Hematopoietic multipotent progenitor cell treated with erythropoietin and hydrocortisone succinate and interleukin-3 and kit ligand, for 4 days (in vitro differentiated cells): ENCODE measurements around the gene DLGAP1.
A peak's percentile ranks its signal among the peaks of the same experiment; 100 is the strongest.

Experiments
- DNase-seq: peaks from one replicate; pipeline ENCODE4 v3.0.0-alpha.2; 2015

DLGAP1 gene

DNA sequence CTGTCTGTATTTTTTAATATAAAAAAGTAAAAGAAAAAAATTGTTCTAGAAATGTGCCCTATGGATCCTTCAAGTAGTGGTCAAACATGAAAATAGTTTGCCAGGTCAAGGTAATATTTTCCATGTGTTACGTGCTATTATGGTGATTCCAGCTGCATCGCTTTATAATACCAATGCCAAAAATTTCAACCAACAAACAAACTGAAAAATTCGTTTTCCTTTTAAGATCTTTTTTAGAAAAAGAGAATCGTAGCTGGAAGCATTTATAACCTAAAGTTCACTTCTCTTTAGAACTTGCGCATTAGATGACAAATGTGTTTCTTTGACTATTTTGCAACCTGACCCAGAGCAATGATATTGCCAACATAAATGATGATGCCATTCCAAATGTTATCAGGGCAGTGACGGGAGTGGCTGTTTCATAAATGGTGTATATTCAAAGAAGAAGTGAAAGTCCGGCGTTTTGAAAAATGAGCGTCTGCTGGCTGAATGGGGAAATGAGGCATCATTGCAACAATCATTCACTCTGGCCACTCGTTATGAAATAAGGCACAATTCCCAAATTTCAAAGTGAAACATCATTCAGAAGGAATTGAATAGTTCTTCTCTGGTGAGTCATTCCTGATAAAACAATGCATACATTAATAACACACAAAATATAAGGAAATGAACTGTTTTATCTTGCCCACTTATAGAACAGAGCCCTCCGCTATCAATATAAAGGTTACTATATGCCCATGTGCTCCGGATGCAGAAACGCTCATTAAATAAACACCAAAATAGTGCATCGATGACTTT, 707.7 kb downstream of the DLGAP1 start:
- peak; percentile 12 for DNase-seq

DNA sequence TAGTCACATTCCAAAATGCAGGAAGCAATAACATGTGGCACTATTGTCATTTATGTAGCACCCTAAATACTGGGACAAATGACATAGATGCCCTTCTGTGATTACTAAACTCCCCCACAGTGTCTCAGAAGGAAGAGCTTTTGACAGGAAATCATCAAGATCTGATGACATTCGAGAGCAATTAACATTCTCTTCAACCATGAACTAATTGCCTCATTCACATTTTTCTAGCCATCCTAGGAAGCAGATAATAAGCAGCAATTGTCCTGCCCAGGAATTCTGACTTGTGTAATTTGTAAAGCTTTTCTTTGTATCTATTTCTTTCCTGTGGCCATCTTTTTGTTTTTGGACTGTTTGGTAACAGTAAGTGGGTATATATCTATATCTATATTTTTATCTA, 712.6 kb downstream of the DLGAP1 start:
- DNase-seq = no peak

DNA sequence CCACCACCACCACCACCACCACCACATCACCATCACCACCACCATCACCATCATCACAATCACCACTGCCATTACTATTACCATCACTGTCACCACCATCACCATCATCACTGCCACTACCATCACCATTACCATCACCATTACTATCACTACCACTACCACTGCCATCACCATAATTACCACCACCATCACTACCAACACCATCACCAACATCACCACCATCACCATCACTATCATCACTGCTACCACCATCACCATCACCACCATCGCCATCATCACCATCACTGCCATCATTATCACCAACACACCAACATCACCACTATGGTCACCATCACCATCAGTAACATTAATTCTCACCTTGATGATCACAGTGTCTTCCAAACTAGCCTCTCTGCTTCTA, 713.8 kb downstream of the DLGAP1 start:
- DNase-seq = no peak

DNA sequence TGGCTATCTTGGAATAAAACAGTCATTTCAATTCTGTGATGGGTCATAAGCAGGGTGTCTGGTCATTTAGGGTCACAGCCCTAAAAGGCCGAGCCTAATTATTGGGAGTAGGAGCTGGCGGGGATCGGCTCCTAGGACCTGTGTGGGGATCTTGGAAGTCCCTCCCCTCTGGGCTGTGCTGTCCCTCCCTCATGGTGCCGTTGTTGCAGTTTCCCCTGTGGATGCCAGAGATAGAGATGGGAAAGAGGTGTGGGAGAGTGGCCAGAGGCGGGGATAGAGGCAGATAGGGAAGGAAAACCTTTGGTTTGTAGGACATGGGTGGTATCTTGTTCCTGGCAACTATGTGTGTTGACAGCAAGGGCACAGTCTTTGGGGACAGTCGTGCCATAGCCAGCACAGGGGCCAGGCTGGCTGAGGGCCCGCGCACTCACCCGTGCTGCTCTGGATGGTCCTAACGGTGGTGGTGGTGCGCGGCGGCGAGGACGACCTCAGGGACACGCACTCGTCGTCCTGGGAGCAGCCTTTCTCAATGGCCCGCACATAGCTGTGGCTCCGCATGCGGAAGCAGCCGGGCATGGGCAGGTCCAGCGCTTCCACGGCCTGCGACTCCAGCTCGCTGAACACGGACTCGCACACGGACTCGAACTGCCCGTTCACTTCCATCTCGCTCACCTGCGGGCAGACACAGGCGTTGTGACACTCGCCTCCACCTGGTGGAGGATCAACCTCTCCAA, 726.2 kb downstream of the DLGAP1 start:
- DNase-seq = no peak

DNA sequence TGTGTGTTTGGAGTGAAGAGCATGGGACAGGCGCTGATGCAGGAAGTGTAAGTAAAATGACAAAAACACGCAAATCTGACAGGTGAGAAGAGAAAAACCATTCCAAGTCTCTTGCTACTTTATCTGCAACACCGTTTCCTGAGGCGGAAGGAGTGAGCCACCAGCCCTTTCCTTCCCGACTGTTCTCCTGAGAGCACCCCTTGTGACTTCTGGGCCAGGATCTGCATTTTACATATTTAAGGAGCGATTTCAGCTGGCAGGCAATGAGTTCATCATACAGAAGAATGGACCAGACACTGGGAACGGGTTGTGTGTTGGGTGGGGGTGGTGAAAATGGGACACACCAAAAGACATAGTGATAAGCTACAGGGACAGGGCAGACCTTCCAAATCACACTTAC, 727.8 kb downstream of the DLGAP1 start:
- no peak for DNase-seq

DNA sequence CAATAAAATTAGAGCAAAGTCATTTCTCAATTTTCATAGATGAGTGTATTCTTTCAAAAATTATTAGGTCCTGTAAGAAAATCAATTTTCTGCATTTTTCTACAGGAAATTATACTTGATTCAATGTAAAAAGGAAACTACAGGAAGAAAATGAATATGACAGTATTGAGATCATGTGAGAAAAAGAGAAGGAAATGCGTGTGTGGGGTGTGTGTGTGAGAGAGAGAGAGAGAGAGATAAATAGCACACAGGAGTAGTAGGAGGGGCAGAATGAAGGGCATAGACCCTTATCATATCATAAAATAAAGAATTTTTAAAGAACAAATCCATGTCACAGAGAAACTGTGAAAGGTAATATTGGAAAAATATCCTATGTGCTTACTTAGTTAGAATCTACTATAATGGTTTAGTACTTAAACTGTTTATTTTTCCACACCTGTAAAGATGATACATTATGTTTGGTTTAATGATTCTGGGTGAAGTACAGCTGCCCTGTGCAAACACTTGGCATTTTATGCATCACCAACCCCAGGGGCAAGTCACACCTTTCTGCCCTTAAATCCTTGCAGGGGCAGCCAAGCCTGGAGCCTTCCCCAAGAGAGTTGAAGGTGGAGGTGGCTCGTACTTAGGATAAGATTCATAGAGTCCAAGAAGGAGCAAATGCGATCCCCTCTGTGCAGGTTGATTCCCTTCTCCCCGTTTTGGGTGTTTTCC, 728.7 kb downstream of the DLGAP1 start:
- DNase-seq = peak; percentile 82

DNA sequence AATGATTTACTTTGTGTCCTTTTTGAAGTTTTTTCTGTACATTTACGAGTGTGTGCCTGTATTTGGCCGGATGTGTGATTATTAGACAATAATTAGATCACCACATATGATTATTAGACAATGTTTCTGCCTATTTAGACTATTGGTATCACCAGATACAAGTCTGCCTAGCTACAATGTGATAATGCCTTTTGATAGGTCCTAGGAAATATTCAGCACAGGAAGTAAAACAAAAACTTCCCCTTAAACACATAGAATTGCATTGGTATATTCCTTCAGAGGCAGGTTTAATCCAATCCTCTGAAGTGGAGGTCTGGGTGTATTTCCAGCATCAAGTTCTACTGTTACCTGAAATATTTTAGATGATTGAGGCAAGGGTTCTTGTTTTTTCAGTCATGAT, 730.0 kb downstream of the DLGAP1 start:
- peak; percentile 49 for DNase-seq

DNA sequence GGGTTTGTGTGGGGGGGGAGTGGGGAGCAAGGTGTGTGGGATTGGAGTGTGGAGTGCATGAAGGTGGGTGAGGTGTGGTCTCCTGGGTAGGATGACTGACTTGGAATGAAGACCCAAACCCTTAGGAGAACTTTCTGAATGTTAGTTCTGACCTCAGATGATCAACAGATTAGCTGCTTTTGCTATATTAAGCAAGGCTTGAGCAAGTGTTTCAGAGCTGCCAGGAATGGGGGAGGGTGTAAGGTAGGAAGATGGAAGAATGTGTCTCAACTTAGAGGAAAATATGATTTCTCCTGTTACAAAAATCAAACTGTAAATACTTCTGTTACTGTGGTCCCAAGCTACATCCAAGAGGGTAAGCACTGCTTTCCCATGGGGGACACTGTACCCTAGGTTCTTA, 731.6 kb downstream of the DLGAP1 start:
- DNase-seq = no peak

DNA sequence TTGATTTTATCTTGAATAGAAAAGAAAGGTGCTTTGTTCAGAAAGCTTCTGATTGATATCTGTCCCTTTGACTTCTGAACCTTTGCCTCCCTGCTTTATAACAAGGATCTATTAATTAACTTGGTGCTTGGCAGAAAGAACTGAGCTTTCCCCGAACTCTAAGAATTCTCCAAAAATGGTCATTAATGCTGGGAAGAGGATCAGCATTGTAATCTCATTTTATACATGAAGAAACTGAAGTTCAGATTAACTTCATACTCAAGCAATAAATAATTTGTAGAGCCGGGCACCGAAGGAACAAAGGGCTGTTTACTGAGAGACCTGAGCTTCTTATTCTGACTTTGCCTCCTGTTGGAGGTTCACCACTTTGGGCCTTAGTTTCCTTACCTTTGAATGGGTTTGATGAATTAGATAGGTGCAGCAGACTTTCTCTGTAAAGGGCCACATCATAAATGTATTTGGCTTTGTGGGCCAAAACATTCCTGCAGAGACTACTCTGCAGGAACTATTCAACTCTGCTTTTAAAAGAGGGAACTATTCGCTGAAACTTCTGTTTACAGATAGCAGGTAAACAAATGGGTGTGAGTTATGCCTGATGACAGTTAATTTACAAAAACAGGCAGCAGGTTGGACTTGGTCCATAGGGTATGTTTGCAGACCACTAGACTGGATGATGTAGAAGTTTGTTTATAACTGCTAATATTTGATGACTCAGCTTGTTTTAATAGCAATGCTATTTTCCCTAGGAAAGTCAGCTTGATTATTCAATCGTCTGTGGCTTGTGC, 732.3 kb downstream of the DLGAP1 start:
- no peak for DNase-seq

DNA sequence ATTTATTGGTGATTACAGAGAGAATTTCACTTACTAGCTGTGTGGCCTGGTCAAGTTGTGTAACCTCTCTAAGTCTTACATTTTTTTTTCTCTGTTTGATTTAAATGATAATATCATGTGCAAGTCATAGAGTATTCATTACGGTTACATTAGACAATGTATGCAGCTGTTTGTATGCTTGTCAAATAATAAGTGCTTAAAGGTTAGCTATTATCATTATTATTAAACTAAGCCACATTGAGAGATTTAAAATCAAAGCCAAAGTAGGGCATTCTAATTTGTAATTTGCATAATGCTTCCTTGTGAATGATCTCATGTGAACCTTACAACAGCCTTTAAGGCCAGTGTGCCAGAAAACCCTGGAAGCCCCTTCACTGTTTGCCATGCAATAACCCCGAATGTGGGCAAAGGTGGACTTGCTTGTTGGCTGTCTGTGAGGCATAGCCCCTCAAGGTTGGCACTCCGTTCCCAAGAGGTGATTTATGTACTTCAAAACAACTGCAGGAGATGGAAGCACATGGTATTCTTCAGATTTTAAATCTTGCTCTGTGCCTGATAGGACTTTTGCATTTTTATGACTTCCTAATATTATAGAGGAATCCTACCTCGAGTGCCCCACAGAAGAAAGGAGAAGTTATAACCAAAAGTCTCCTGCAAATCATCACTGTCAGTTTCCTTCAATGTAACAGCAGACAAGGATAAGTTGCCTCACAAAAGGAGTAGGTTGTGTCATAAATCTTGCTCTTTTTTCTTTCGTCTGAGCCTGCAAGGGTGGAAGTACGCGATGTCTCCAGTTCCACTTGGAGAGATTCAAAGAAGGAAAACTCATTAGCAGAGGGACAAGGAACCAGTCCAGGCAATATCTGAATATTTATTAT, 733.1 kb downstream of the DLGAP1 start:
- peak; percentile 73 for DNase-seq

DNA sequence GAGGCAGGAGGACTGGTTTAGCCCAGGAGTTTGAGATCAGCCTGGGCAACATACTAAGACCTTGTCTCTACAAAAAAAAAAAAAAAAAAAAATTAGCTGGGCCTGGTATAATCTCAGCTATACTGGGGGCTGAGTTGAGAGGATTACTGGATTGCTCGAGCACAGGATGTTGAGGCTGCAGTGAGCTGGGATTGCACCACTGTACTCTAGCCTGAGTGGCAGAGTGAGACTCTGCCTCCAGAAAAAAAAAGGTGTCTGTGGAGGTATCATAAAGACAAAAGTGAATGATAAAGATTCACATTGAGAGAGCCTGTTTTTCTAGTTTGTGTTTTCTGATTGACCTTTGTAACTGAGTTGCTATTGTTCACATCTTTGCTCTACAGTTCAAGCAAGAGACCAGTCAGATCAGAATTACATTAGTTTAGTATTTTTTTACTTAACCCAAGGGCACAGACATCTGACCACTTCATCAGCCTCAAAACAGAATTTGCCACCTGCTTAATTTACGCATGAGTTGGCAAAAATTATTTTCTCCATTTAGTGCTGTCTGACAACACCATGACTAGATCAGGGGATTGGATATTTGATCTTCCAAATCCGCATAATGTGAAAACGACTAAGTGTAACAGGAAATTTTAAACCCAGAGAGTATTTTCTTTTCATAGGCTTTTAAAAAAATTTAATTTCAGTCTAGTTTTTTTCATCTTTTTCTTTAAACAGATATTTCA, 734.1 kb downstream of the DLGAP1 start:
- peak; percentile 45 for DNase-seq

DNA sequence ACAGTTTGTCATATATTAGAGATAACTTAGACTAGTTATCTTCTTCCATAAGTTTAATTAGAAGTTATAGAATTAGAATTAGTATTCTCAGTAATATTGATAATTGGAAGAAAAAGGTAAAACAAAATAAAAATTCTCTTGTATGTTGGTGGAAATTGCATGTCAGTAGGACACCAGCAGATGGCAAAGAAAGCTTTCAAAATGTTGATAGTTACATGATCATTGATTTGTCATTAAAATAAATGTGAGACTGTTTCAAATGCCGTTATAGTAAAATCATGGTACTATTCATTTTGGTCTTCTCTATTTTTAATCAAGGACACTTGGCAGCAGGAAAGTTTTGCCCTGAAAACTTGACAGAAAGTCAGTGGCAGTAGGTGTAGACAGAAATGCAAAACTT, 734.9 kb downstream of the DLGAP1 start:
- DNase-seq = no peak

DNA sequence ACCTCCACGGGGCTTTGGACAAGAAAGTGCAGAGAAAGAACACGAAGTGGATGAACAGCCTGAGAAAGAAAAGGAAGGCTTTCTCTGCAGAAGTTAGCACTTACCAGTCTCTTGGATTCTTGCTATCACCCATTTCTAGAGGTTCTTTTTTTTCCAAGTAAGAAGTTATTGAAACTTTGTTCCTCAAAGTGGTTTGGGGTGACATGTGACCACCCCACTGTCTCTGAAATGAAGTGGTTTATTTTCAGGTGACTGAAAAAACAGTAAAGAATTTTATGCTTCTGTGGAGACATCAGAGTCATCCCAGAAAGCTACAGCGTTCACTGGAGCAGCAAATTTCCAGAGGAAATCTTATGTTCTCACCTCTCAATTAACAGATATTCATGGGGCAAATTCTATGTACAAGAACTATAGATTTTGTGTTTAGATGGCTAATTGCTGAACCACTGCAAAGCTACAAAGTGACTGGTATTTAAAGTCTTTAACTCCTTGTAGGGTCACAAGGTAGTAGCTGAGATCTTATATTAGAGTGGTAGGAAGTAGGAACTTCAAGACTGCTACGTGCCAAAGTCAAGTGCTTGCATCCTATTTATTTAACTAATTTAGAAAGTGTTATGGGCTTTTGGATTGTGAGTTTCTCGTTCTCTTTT, 737.6 kb downstream of the DLGAP1 start:
- peak; percentile 45 for DNase-seq

DNA sequence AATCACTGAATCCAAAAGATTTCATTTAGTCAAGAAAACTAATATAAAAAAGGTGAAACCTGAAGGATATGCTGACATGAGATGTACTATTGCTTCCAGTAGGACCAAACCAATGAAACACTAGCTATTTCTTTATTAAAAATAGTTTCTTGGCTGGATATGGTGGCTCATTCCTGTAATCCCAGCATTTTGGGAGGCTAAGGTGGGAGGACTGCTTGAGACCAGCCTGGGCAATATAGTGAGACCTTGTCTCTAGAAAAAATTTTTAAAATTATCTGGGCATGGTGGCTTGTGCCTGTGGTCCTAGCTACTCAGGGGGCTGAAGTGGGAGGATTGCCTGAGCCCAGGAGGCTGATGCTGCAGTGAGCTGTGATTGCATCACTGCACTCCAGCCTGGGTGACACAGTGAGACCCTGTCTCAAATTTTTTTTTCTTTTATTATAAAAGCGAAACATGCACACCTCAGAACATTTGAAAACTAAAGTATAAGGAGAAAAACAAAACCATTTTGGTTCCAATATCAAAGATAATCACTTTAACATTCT, 738.9 kb downstream of the DLGAP1 start:
- no peak for DNase-seq

DNA sequence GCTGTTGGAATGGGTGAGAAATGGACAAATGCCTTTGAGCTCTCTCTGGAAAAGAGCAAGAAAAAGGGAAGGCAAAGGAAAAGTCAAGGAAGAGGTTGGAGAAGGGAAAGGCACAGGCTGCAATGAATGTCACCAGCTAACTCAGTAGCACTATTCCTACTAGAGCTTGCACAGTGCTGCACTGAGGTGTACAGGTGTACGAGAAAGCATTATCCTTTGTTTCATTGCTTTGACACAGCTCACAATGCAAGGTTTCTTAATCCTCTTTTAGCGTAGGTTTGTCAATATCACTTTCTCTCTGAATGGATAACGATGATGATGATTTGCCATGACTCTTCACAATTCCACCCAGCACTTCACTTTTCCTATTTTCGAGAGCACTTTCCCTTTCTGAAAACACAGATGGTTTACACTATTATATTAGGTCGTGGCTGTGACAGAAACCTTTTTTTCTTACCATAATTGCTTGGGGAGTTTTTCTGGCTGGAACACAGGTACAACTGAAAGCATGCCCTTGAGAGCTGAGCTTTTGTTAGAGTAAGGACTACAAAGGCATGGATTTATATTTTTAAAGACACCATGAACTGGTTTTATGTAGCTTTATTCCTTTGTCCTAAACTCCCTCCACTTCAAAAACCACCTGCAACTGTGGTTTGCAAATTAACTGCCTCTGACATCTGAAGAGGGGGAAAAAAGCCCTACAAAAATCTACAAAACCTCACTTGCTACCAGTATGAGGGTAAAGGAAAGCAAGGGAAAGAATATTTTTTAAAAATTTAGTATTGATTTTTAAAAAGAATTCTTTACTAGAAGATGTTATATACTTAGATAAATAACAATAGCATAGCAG, 739.7 kb downstream of the DLGAP1 start:
- no peak for DNase-seq

DNA sequence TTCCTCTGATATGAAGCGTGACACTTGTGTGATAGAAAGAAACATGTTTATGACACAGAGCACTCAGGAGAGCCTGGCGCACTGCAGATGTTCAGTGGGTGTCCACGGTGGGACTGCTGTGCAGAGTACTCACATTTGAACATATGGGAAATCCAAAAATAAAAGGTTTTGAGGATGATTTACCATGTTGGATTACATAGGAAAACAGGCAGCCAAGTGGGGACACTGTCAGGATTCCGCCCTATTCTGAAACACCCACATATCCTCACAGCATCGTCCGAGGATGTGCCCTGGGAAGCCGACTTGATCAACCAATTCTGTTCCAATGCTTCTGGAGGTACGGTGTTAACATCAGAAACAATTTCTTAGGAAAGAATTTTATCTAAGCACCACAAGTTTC, 741.4 kb downstream of the DLGAP1 start:
- DNase-seq = no peak

DNA sequence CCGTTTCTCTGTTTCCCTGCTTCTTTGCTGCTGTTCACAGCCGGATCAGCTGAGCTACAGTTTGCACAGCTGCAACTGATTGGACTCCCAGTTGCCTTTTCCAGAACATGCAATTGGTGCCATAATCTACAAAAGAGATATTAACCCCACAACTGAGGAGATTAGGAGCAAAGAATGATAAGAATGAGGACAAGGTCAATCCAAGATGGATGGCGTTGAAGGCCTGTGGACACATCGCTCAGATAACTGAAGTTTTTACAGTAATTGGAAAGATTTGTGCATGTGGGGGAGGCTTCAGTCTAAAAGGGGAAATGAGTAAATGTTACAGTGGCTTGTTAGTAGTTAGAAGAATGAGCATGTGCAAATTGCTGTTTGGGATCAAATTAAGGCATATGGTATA, 741.9 kb downstream of the DLGAP1 start:
- peak; percentile 38 for DNase-seq

DNA sequence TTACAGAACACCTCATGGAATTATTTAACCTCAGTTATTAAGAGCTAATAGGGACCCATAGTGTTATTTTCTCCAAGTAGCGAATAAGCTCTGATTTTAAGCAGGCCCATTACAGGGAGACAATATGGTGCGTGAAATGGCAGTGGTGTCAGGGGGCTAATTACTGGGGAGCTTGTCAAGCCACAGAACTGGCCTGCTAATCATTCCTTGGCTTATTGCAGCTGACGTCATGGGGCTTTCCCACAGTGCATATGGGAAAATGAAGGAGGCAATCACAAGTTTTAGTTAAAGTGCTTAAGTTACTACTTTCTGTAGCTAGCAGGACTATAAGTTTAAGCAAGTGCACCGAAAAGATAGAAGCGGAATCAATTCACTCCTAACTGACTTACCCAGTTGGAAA, 742.6 kb downstream of the DLGAP1 start:
- DNase-seq = no peak

DNA sequence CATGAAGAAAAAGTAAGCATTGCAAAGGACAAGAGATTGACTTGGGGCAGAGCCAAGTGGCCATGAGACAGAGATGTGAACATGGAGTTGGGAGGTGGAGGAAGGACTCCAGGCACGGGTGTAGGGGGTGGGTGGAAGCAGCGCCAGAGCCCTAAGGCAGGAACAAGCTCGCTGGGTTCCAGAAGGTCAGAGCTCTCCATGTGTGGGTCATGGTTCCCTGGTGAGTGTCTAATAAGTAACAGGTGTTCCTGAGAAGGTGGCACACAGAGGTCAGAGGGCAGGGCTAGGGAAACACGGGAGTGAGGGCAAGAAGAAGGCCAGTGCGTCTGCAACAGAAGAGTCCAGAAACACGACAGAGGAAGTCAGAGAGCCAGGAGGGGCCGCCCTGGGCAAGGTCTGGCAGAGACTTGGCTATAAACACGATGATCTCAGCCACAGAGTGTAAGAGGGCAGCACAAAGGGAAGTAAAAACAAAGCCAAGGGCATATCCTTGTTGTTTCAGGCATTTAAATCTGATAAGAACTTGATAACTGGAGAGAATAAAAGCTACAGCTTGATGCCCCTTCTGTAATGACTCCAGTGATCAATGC, 744.3 kb downstream of the DLGAP1 start:
- peak; percentile 74 for DNase-seq
